ENCODE data around the gene FLRT1. TPM values are rescaled to one million over a fixed set of nuclear protein-coding genes. Genes with fewer than 3 reads are reported as not detected.

The FLRT1 gene
- total and polyA plus RNA-seq, 4 donors = 0.02 to 0.32 (median 0.05) TPM; not detected in 1

DNA sequence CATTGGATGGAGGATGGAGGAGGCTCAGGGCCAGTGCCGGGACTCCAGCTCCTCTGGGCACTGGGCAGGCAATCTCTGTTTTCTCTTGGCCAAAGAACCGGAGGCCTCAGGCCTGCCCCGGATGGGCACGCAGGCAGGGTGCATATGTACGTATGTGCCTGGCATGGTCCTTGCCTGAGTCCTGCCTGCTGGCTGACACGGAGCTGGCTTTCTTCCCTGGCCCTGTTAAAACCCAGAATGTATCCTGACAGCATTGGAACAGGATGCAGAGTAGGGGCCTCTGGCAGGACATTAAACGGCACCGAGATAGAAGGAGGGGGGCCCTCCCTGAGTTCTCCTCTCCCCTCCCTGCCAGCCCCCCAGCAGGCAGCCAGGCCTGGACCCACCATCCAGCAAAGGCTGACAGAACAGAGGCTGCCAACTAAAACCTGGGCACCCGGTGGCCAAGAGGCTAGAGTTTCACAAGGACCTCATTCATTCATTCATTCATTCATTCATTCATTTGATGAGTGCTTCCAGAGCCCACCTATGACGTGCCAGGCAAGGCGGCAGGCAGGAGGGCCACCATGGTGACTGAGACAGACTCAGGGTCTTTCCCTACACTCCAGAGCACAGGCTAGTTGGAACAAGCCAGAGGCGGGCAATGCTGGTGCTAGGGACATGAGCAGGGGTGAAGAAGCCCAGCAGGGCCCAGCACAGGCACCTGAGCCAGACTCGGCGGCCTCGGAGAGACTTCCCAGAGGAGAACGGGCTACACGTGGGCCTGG lies 28.8 kb downstream of the FLRT1 start:
- no peak for DNase-seq (ENCODE audit: low spot score)
- H3K36me3 ChIP-seq (ENCODE audit: control insufficient read depth in 4 of 4, insufficient read depth in 3 of 4, low read depth in 1 of 4, low read length in 3 of 4) = peaks cover 0 to 1% (median 0%) of the 10 kb centered on the region in 4 donors
- no peak overlapping the region for H3K27ac ChIP-seq (ENCODE audit: low read depth in 1 of 2, low read length in 2 of 2)
- no peak overlapping the region for H3K9ac ChIP-seq (ENCODE audit: low read depth in 1 of 2, low read length in 2 of 2)
- no peak overlapping the region for H3K4me3 ChIP-seq (ENCODE audit: low read depth in 1 of 3, low read length in 3 of 3)
- H3K27me3 ChIP-seq (ENCODE audit: control insufficient read depth in 4 of 4, insufficient read depth in 4 of 4, low read length in 3 of 4) = no peaks in the 10 kb centered on the region
- WGBS = 92% methylated on average over 17 of the region's 17 CpGs
- peaks cover 0 to 5% (median 2%) of the 10 kb centered on the region in 4 donors for H3K4me1 ChIP-seq (ENCODE audit: control insufficient read depth in 4 of 4, insufficient read depth in 4 of 4, low read length in 3 of 4)
- H3K9me3 ChIP-seq (ENCODE audit: control insufficient read depth in 4 of 4, low read length in 3 of 4) = no peaks in the 10 kb centered on the region
- TF ChIP-seq, protein P1, sequence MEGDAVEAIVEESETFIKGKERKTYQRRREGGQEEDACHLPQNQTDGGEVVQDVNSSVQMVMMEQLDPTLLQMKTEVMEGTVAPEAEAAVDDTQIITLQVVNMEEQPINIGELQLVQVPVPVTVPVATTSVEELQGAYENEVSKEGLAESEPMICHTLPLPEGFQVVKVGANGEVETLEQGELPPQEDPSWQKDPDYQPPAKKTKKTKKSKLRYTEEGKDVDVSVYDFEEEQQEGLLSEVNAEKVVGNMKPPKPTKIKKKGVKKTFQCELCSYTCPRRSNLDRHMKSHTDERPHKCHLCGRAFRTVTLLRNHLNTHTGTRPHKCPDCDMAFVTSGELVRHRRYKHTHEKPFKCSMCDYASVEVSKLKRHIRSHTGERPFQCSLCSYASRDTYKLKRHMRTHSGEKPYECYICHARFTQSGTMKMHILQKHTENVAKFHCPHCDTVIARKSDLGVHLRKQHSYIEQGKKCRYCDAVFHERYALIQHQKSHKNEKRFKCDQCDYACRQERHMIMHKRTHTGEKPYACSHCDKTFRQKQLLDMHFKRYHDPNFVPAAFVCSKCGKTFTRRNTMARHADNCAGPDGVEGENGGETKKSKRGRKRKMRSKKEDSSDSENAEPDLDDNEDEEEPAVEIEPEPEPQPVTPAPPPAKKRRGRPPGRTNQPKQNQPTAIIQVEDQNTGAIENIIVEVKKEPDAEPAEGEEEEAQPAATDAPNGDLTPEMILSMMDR (IDR thresholded peaks at IDR 0.05; ENCODE audit: low read depth, low read length, missing input control) = no peak
- TF ChIP-seq TAF1 (conservative IDR thresholded peaks at IDR 0.05) (no peak), FOXA1 (IDR thresholded peaks at IDR 0.05) (no peak), YY1 (IDR thresholded peaks at IDR 0.05) (no peak), NR2F2 (IDR thresholded peaks at IDR 0.05) (no peak), RXRA (IDR thresholded peaks at IDR 0.05) (no peak), RAD21 (IDR thresholded peaks at IDR 0.05) (no peak), SP1 (IDR thresholded peaks at IDR 0.05) (no peak), HNF4G (IDR thresholded peaks at IDR 0.05) (no peak), HNF4A (conservative IDR thresholded peaks at IDR 0.05) (no peak), GABPA (IDR thresholded peaks at IDR 0.05 in 1 of 2, conservative IDR thresholded peaks at IDR 0.05 in 1 of 2) (no peak), FOXA2 (IDR thresholded peaks at IDR 0.05) (no peak)
- TF ChIP-seq, protein P2, sequence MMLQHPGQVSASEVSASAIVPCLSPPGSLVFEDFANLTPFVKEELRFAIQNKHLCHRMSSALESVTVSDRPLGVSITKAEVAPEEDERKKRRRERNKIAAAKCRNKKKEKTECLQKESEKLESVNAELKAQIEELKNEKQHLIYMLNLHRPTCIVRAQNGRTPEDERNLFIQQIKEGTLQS (IDR thresholded peaks at IDR 0.05) = no peak
- TF ChIP-seq, protein P3, sequence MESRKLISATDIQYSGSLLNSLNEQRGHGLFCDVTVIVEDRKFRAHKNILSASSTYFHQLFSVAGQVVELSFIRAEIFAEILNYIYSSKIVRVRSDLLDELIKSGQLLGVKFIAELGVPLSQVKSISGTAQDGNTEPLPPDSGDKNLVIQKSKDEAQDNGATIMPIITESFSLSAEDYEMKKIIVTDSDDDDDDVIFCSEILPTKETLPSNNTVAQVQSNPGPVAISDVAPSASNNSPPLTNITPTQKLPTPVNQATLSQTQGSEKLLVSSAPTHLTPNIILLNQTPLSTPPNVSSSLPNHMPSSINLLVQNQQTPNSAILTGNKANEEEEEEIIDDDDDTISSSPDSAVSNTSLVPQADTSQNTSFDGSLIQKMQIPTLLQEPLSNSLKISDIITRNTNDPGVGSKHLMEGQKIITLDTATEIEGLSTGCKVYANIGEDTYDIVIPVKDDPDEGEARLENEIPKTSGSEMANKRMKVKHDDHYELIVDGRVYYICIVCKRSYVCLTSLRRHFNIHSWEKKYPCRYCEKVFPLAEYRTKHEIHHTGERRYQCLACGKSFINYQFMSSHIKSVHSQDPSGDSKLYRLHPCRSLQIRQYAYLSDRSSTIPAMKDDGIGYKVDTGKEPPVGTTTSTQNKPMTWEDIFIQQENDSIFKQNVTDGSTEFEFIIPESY (IDR thresholded peaks at IDR 0.05) = no peak

DNA sequence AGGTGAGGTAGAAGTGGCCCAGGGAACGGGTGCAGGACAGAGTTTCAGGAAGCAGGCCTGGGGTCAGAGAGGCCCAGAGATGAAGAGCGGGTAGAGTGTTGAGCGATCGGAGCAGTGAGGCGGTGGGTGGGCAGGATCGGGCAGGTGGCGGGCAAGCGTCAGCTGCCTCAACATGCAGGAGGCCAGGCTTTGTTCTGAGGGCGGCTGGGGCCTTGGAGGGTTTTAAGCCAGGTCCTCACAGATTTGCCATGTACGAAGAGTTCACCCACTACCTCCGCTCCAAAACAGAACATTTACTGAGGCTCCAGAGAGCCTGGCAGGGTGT lies 29.4 kb downstream of the FLRT1 start:
- no peak for DNase-seq (ENCODE audit: low spot score)
- TF ChIP-seq HNF4A (conservative IDR thresholded peaks at IDR 0.05) (no peak), SP1 (IDR thresholded peaks at IDR 0.05) (no peak)
- TF ChIP-seq, protein P4, sequence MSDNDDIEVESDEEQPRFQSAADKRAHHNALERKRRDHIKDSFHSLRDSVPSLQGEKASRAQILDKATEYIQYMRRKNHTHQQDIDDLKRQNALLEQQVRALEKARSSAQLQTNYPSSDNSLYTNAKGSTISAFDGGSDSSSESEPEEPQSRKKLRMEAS (IDR thresholded peaks at IDR 0.05) = no peak
- WGBS = 97% methylated on average over 11 of the region's 11 CpGs

More for the DNA sequence above, 29.4 kb downstream of the FLRT1 start:
- Histone ChIP-seq H3K27me3 (ENCODE audit: control insufficient read depth in 4 of 4, insufficient read depth in 4 of 4, low read length in 3 of 4) (no peaks in the 10 kb centered on the region), H3K4me3 (ENCODE audit: low read depth in 1 of 3, low read length in 3 of 3) (no peak overlapping the region), H3K27ac (ENCODE audit: low read depth in 1 of 2, low read length in 2 of 2) (no peak overlapping the region), H3K4me1 (ENCODE audit: control insufficient read depth in 4 of 4, insufficient read depth in 4 of 4, low read length in 3 of 4) (peaks cover 0 to 5% (median 2%) of the 10 kb centered on the region in 4 donors), H3K9ac (ENCODE audit: low read depth in 1 of 2, low read length in 2 of 2) (no peak overlapping the region), H3K9me3 (ENCODE audit: control insufficient read depth in 4 of 4, low read length in 3 of 4) (no peaks in the 10 kb centered on the region), H3K36me3 (ENCODE audit: control insufficient read depth in 4 of 4, insufficient read depth in 3 of 4, low read depth in 1 of 4, low read length in 3 of 4) (peaks cover 0 to 1% (median 0%) of the 10 kb centered on the region in 4 donors)
